GM15510 (cell line): ENCODE measurements around the gene ABHD5.

Experiments used
- POLR2A ChIP-seq: IDR thresholded peaks from 3 replicates; pipeline ENCODE4 v1.6.1; 2011; ENCODE audit warnings: borderline replicate concordance; ENCODE audit not compliant: insufficient read length; ENCODE audit errors: extremely low read depth

Gene ABHD5

GRCh38 chr3:43733459-43734384 is 43.0 kb downstream of the ABHD5 start:
- no peak for TF ChIP-seq POLR2A

- no peak for TF ChIP-seq POLR2A
Measured at GRCh38 chr3:43734685-43735084, 43.9 kb downstream of the ABHD5 start.

GRCh38 chr3:43735618-43736017 is 44.9 kb downstream of the ABHD5 start:
- no peak for TF ChIP-seq POLR2A

- no peak for TF ChIP-seq POLR2A
Measured at GRCh38 chr3:43736558-43737440, 46.1 kb downstream of the ABHD5 start.

- no peak for TF ChIP-seq POLR2A
Measured at GRCh38 chr3:43738305-43738704, 47.6 kb downstream of the ABHD5 start.

GRCh38 chr3:43742920-43743319 is 52.2 kb downstream of the ABHD5 start:
- no peak for TF ChIP-seq POLR2A

- TF ChIP-seq POLR2A, result no peak
Measured at GRCh38 chr3:43747641-43748040, 56.9 kb downstream of the ABHD5 start.

GRCh38 chr3:43748179-43748578 is 57.4 kb downstream of the ABHD5 start:
- TF ChIP-seq POLR2A, result no peak

GRCh38 chr3:43748645-43749044 is 57.9 kb downstream of the ABHD5 start:
- no peak for TF ChIP-seq POLR2A

GRCh38 chr3:43752905-43753304 is 62.2 kb downstream of the ABHD5 start:
- TF ChIP-seq POLR2A, result no peak

- TF ChIP-seq POLR2A, result no peak
Measured at GRCh38 chr3:43753741-43754715, 63.3 kb downstream of the ABHD5 start.

- TF ChIP-seq POLR2A, result no peak
Measured at GRCh38 chr3:43755516-43756200, 64.9 kb downstream of the ABHD5 start.

- TF ChIP-seq POLR2A, result no peak
Measured at GRCh38 chr3:43757666-43758321, 67.1 kb downstream of the ABHD5 start.
